Astrocyte of the spinal cord (primary cell): Measurements from ENCODE around the gene LCE1F.

ENCODE experiments used
- DNase-seq: peaks from one replicate; pipeline ENCODE4 v3.0.0; 2011; ENCODE audit warnings: low read depth, low spot score
- H3K4me3 ChIP-seq: 2 replicates; pipeline ENCODE4 v1.5.1; 2011; ENCODE audit warnings: low read depth, mild to moderate bottlenecking, low read length, moderate library complexity
- CTCF ChIP-seq: IDR thresholded peaks from 2 replicates; pipeline ENCODE4 v1.5.1; 2012; ENCODE audit warnings: low read depth, mild to moderate bottlenecking, low read length, inconsistent platforms
- in situ Hi-C: cut with HindIII; loops from 2 replicates; pipeline ENCODE4 v1.10.0; 2017; ENCODE audit warnings: low sequenced_read_pairs

LCE1F gene

GRCh38 chr1:152743371-152744145, 31.4 kb upstream of the LCE1F start:
- in situ Hi-C loops = no loop called here
- no peak for DNase-seq
- no peak overlapping the region for H3K4me3 ChIP-seq
- TF ChIP-seq CTCF = no peak

- in situ Hi-C loops = no loop called here
- H3K4me3 ChIP-seq = no peak overlapping the region
- no peak for TF ChIP-seq CTCF
- peak; percentile 24 for DNase-seq
Measured at GRCh38 chr1:152745289-152745704, 29.6 kb upstream of the LCE1F start.

- TF ChIP-seq CTCF = no peak
- in situ Hi-C loops = no loop called here
- no peak overlapping the region for H3K4me3 ChIP-seq
- no peak for DNase-seq
Measured at GRCh38 chr1:152745765-152746444, 29.0 kb upstream of the LCE1F start.

- in situ Hi-C loops = no loop called here
- DNase-seq = no peak
- no peak overlapping the region for H3K4me3 ChIP-seq
- TF ChIP-seq CTCF = no peak
Measured at GRCh38 chr1:152747831-152748230, 27.1 kb upstream of the LCE1F start.

- no peak for TF ChIP-seq CTCF
- in situ Hi-C loops = no loop called here
- DNase-seq = peak; percentile 42
- no peak overlapping the region for H3K4me3 ChIP-seq
Measured at GRCh38 chr1:152752225-152752624, 22.7 kb upstream of the LCE1F start.

- no peak for TF ChIP-seq CTCF
- in situ Hi-C loops = no loop called here
- H3K4me3 ChIP-seq = no peak overlapping the region
- DNase-seq = no peak
Measured at GRCh38 chr1:152753586-152753985, 21.4 kb upstream of the LCE1F start.
